HEK293 (cell line): Measurements from ENCODE around the gene ISL2.

ENCODE experiments used
- CTCF ChIA-PET: fragments of 350-600 bp; formaldehyde crosslinking; extraction: SDS; loops from one replicate; lab custom pipeline; 2021; ENCODE audit warnings: antibody characterized with exemption; lab: Yijun Ruan, JAX
- POLR2A ChIA-PET: fragments of 300-600 bp; formaldehyde crosslinking; extraction: SDS; loops from one replicate; lab custom pipeline; 2020; ENCODE audit warnings: antibody characterized with exemption, inconsistent platforms; lab: Yijun Ruan, JAX
- H3K27ac ChIP-seq: fragments of 200-500 bp; sonication (Bioruptor generic); 2 replicates; pipeline ENCODE4 v1.5.1; 2014; ENCODE audit warnings: low read depth, low read length, control low read depth, inconsistent platforms; ENCODE audit errors: extremely low read depth
- H3K36me3 ChIP-seq, 2 experiments: fragments of 200-500 bp in 1 of 2; sonication (Bioruptor generic) in 1 of 2; 1 replicate in 1 of 2; 2 replicates in 1 of 2; pipeline ENCODE4 v1.5.1; 2014 to 2017; ENCODE audit warnings: inconsistent platforms in 2 of 2, low read length in 2 of 2; ENCODE audit not compliant: control insufficient read depth in 2 of 2, insufficient read depth in 1 of 2
- H3K4me1 ChIP-seq: fragments of 200-500 bp; sonication (Bioruptor generic); 2 replicates; pipeline ENCODE4 v1.5.1; 2014; ENCODE audit warnings: mild to moderate bottlenecking, low read length, inconsistent platforms; ENCODE audit not compliant: control insufficient read depth, insufficient read depth
- H3K4me3 ChIP-seq: 2 replicates; pipeline ENCODE4 v1.5.1; 2011; ENCODE audit warnings: low read depth, mild to moderate bottlenecking, control low read depth, low read length, moderate library complexity
- H3K9me3 ChIP-seq: fragments of 200-500 bp; sonication (Bioruptor generic); 2 replicates; pipeline ENCODE4 v1.5.1; 2014; ENCODE audit warnings: low read depth, low read length, inconsistent platforms; ENCODE audit not compliant: control insufficient read depth, insufficient read depth
- EGR2 ChIP-seq: fragments of 450-650 bp; formaldehyde crosslinking; IDR thresholded peaks from 2 replicates; pipeline ENCODE4 v1.5.1; 2016; ENCODE audit warnings: low read depth, missing biosample characterization, missing genetic modification characterization
- HIC1 ChIP-seq: fragments of 450-650 bp; formaldehyde crosslinking; IDR thresholded peaks from 2 replicates; pipeline ENCODE4 v1.5.1; 2016; ENCODE audit warnings: missing biosample characterization, missing genetic modification characterization
- KLF17 ChIP-seq: fragments of 450-650 bp; formaldehyde crosslinking; IDR thresholded peaks from 2 replicates; pipeline ENCODE4 v1.5.1; 2016; ENCODE audit warnings: missing biosample characterization, missing genetic modification characterization
- KLF7 ChIP-seq: fragments of 450-650 bp; formaldehyde crosslinking; IDR thresholded peaks from 2 replicates; pipeline ENCODE4 v1.5.1; 2016; ENCODE audit warnings: missing biosample characterization, missing genetic modification characterization, borderline replicate concordance
- WT1 ChIP-seq: fragments of 450-650 bp; formaldehyde crosslinking; IDR thresholded peaks from 2 replicates; pipeline ENCODE4 v1.5.1; 2016; ENCODE audit warnings: missing biosample characterization, missing genetic modification characterization
- YY1 ChIP-seq: fragments of 450-650 bp; formaldehyde crosslinking; IDR thresholded peaks from 2 replicates; pipeline ENCODE4 v1.5.1; 2018; ENCODE audit warnings: missing biosample characterization, missing genetic modification characterization
- ZBTB44 ChIP-seq: fragments of 450-650 bp; IDR thresholded peaks from 2 replicates; pipeline ENCODE4 v1.5.1; 2018; ENCODE audit warnings: missing biosample characterization, mild to moderate bottlenecking, missing genetic modification characterization
- ZFHX2 ChIP-seq: fragments of 450-650 bp; formaldehyde crosslinking; conservative IDR thresholded peaks from 2 replicates; pipeline ENCODE4 v1.5.1; 2016; ENCODE audit warnings: missing biosample characterization, missing genetic modification characterization
- ZNF473 ChIP-seq: fragments of 450-650 bp; formaldehyde crosslinking; IDR thresholded peaks from 2 replicates; pipeline ENCODE4 v1.5.1; 2017; ENCODE audit warnings: missing biosample characterization, missing genetic modification characterization
- ZNF510 ChIP-seq: fragments of 450-650 bp; formaldehyde crosslinking; IDR thresholded peaks from 2 replicates; pipeline ENCODE4 v1.5.1; 2018; ENCODE audit warnings: mild to moderate bottlenecking, missing genetic modification characterization, missing biosample characterization; ENCODE audit not compliant: insufficient replicate concordance
- ZNF704 ChIP-seq: fragments of 450-650 bp; formaldehyde crosslinking; IDR thresholded peaks from 2 replicates; pipeline ENCODE4 v1.5.1; 2016; ENCODE audit warnings: missing biosample characterization, missing genetic modification characterization
- ZSCAN30 ChIP-seq: fragments of 450-650 bp; IDR thresholded peaks from 2 replicates; pipeline ENCODE4 v1.5.1; 2018; ENCODE audit warnings: missing biosample characterization, mild to moderate bottlenecking, missing genetic modification characterization, moderate library complexity
- ZXDB ChIP-seq: fragments of 450-650 bp; formaldehyde crosslinking; IDR thresholded peaks from 2 replicates; pipeline ENCODE4 v1.5.1; 2016; ENCODE audit warnings: missing biosample characterization, missing genetic modification characterization
- TF ChIP-seq, protein P1 (sequence below): fragments of 450-650 bp; formaldehyde crosslinking; IDR thresholded peaks from 2 replicates; pipeline ENCODE4 v1.5.1; 2016; ENCODE audit warnings: missing biosample characterization, missing genetic modification characterization

Gene ISL2

GRCh38 chr15:76303909-76304308 is 32.7 kb upstream of the ISL2 start (continued):
- TF ChIP-seq KLF17 (tag by site-specific recombination), result no peak

GRCh38 chr15:76309601-76310330 is 26.8 kb upstream of the ISL2 start:
- H3K27ac ChIP-seq, result no peak overlapping the region
- peaks cover 0 to 4% of the 10 kb centered on the region in 2 experiments; a peak in 1 of 3 replicates for H3K36me3 ChIP-seq
- H3K4me1 ChIP-seq, result peaks cover 16% of the 10 kb centered on the region; the same call in 1 of the 2 replicates
- TF ChIP-seq ZNF704 (tag by site-specific recombination), result no peak
- TF ChIP-seq, protein P1, sequence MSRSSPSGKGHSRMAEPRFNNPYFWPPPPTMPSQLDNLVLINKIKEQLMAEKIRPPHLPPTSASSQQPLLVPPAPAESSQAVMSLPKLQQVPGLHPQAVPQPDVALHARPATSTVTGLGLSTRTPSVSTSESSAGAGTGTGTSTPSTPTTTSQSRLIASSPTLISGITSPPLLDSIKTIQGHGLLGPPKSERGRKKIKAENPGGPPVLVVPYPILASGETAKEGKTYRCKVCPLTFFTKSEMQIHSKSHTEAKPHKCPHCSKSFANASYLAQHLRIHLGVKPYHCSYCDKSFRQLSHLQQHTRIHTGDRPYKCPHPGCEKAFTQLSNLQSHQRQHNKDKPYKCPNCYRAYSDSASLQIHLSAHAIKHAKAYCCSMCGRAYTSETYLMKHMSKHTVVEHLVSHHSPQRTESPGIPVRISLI (tag by site-specific recombination), result peak; percentile 64
- TF ChIP-seq ZXDB, result peak; percentile 88
- ChIA-PET CTCF (interaction anchor here (0.6 to 2.5 kb wide), 6 partner anchors 15 to 558 kb away, joined by 3 to 8 read pairs (median 3); no protein-coding TSS in a partner anchor), POLR2A (interaction anchor here (0.7 to 3.6 kb wide), 8 partner anchors 14 to 754 kb away, joined by 4 to 83 read pairs (median 12); partner anchors contain the start of gene ISL2)
- no peaks in the 10 kb centered on the region for H3K9me3 ChIP-seq
- H3K4me3 ChIP-seq, result peak overlapping the region; percentile 77

- H3K4me1 ChIP-seq, result peaks cover 16% of the 10 kb centered on the region; the same call in 1 of the 2 replicates
- peak overlapping the region; percentile 84 for H3K27ac ChIP-seq
- no peaks in the 10 kb centered on the region for H3K9me3 ChIP-seq
- H3K4me3 ChIP-seq, result peak overlapping the region; percentile 77
- peaks cover 0 to 4% of the 10 kb centered on the region in 2 experiments; a peak in 1 of 3 replicates for H3K36me3 ChIP-seq
- TF ChIP-seq EGR2 (tag by site-specific recombination) (peak; percentile 53; the same call in 1 of the 2 replicates), ZXDB (no peak), ZFHX2 (tag by site-specific recombination) (peak; percentile 55)
- TF ChIP-seq, all 188 proteins: peak for 2
- ChIA-PET CTCF (interaction anchor here (0.6 to 2.5 kb wide), 4 partner anchors 16 to 557 kb away, joined by 3 to 8 read pairs (median 3); no protein-coding TSS in a partner anchor), POLR2A (interaction anchor here (0.7 to 3.6 kb wide), 12 partner anchors 9 to 754 kb away, joined by 3 to 83 read pairs (median 6); partner anchors contain the start of gene ISL2)
These were observed 26.0 kb upstream of the ISL2 start for GRCh38 chr15:76310475-76311099.

DNA sequence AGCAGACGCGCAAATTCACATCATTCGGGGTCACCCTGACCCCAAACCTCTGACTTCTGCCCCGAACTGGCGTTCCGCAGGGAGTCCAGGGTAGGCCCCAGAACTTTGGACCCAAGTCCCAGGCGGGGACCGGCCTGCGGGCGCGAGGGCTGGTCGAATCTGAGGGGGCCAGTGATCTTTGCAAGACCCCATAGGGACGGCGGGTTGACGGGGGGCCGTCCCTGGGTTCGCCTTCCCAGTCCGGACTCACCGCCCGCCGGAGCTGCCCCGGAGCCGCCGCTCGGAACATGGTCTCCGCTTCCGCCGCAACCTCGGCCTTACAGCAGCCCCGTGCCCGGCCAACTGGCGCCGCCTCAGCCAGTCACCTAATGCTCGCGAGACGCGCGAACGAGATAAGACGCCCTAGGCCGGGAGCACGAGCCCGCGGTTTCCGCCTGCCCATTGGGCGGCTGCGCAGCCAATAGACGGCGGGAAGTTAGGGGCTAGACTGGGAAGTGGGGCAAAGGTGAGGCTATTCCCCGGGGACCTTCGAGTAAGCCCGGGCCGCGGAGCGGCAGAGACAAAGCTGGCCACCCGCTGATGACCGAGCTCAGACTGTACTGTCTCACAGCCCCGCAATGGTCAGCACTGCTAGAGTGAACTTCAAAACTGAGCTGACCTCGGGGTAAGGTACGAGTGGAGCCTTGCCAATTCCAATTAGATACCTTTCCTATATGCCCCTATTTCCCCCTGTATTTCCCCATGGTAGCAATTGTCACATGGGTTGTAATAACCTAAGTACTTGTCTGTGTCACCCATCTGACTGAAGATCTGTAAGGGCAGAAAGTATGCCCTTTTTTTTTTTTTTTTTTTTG is 25.2 kb upstream of the ISL2 start, which contains the start of gene ETFA:
Gene ETFA, minus strand, starts transcription at position 370 of the 854 bp plus-strand sequence. Its CDS starts 81 bp downstream, at position 289.
- peak within 1 kb of the TSS; percentile 84 for H3K27ac ChIP-seq
- H3K4me1 ChIP-seq, result peaks cover 16% of the 10 kb centered on the region; the same call in 1 of the 2 replicates
- no peaks in the 10 kb centered on the region for H3K9me3 ChIP-seq
- ChIA-PET POLR2A (interaction anchor here (0.6 to 3.6 kb wide), 17 partner anchors 10 to 125 kb away, joined by 3 to 83 read pairs (median 4); partner anchors contain the start of gene ISL2), CTCF (interaction anchor here (1.0 to 2.5 kb wide), 2 partner anchors 19 to 556 kb away, joined by 3 to 8 read pairs; no protein-coding TSS in a partner anchor)
- H3K4me3 ChIP-seq, result peak within 1 kb of the TSS; percentile 77
- H3K36me3 ChIP-seq, result peaks cover 0 to 4% of the 10 kb centered on the region in 2 experiments; a peak in 1 of 3 replicates
- TF ChIP-seq HIC1 (tag by site-specific recombination), result peak; percentile 82
- no peak for TF ChIP-seq ZNF510
- TF ChIP-seq WT1, result peak; percentile 55
- 0 out of 2 replicates have a peak, but pooled peaks have one; percentile 5 for TF ChIP-seq ZBTB44 (tag by site-specific recombination)
- TF ChIP-seq ZNF473 (tag by site-specific recombination), result no peak
- peak; percentile 81 for TF ChIP-seq YY1 (tag by site-specific recombination)
- peak; percentile 46; the same call in 1 of the 2 replicates for TF ChIP-seq ZSCAN30
- no peak; the same call in 1 of the 2 replicates for TF ChIP-seq KLF7
- TF ChIP-seq ZXDB, result peak; percentile 89
